ES-I3 (cell line): Measurements from ENCODE around the gene PRKCG.
"Not testable (repeated sequence)": the region's sequence is repeated elsewhere in the genome, so short reads cannot be mapped to it uniquely, and the experiment has no call there.

Experiments
- H3K36me3 ChIP-seq: 2 replicates; pipeline ENCODE4 v1.6.1; 2013; ENCODE audit warnings: mild to moderate bottlenecking, low read length, control low read depth, moderate library complexity; ENCODE audit not compliant: insufficient read depth
- H3K4me1 ChIP-seq: 2 replicates; pipeline ENCODE4 v1.6.1; 2013; ENCODE audit warnings: mild to moderate bottlenecking, control low read depth, low read length; ENCODE audit not compliant: insufficient read depth
- H3K9ac ChIP-seq: 2 replicates; pipeline ENCODE4 v1.6.1; 2013; ENCODE audit warnings: low read depth, mild to moderate bottlenecking, low read length, moderate library complexity
- H3K9me3 ChIP-seq: 2 replicates; pipeline ENCODE4 v1.6.1; 2013; ENCODE audit warnings: mild to moderate bottlenecking, low read length, moderate library complexity; ENCODE audit not compliant: control insufficient read depth, insufficient read depth

PRKCG gene

GRCh38 chr19:53910170-53910518, 28.1 kb downstream of the PRKCG start:
- Histone ChIP-seq H3K36me3 (no peaks in the 10 kb centered on the region), H3K4me1 (no peaks in the 10 kb centered on the region; the same call in none of the 2 replicates), H3K9ac (peak overlapping the region; percentile 56; the same call in 1 of the 2 replicates)

GRCh38 chr19:53912653-53913052, 30.7 kb downstream of the PRKCG start:
- Histone ChIP-seq H3K9me3 (no peaks in the 10 kb centered on the region), H3K36me3 (no peaks in the 10 kb centered on the region; the same call in 1 of the 2 replicates), H3K9ac (no peak overlapping the region), H3K4me1 (no peaks in the 10 kb centered on the region; the same call in none of the 2 replicates)

More at GRCh38 chr19:53910170-53910518, 28.1 kb downstream of the PRKCG start:
- H3K9me3 ChIP-seq: no peaks in the 10 kb centered on the region

GRCh38 chr19:53915000-53915399, 33.0 kb downstream of the PRKCG start:
- Histone ChIP-seq H3K4me1 (no peaks in the 10 kb centered on the region; the same call in none of the 2 replicates), H3K9ac (no peak overlapping the region), H3K9me3 (no peaks in the 10 kb centered on the region), H3K36me3 (no peaks in the 10 kb centered on the region; the same call in 1 of the 2 replicates)

GRCh38 chr19:53916004-53916403, 34.0 kb downstream of the PRKCG start:
- no peaks in the 10 kb centered on the region for H3K9me3 ChIP-seq
- no peaks in the 10 kb centered on the region; the same call in 1 of the 2 replicates for H3K36me3 ChIP-seq
- no peaks in the 10 kb centered on the region; the same call in 1 of the 2 replicates for H3K4me1 ChIP-seq
- no peak overlapping the region for H3K9ac ChIP-seq

- Histone ChIP-seq H3K36me3 (no peaks in the 10 kb centered on the region; the same call in 1 of the 2 replicates), H3K4me1 (no peaks in the 10 kb centered on the region; the same call in 1 of the 2 replicates), H3K9ac (no peak overlapping the region), H3K9me3 (no peaks in the 10 kb centered on the region)
Observed at GRCh38 chr19:53917356-53917755, 35.4 kb downstream of the PRKCG start.

- H3K9ac ChIP-seq: no peak overlapping the region
- H3K9me3 ChIP-seq: no peaks in the 10 kb centered on the region
- H3K36me3 ChIP-seq: no peaks in the 10 kb centered on the region
- H3K4me1 ChIP-seq: no peaks in the 10 kb centered on the region
Observed at GRCh38 chr19:53927739-53928138, 45.7 kb downstream of the PRKCG start.

GRCh38 chr19:53936029-53936428, 54.0 kb downstream of the PRKCG start:
- H3K9me3 ChIP-seq: no peaks in the 10 kb centered on the region
- no peaks in the 10 kb centered on the region for H3K4me1 ChIP-seq
- no peaks in the 10 kb centered on the region; the same call in 1 of the 2 replicates for H3K36me3 ChIP-seq

GRCh38 chr19:53942001-53942786, 60.2 kb downstream of the PRKCG start:
- Histone ChIP-seq H3K4me1 (no peaks in the 10 kb centered on the region), H3K9ac (peak overlapping the region; percentile 84), H3K36me3 (no peaks in the 10 kb centered on the region), H3K9me3 (no peaks in the 10 kb centered on the region)

More at GRCh38 chr19:53936029-53936428, 54.0 kb downstream of the PRKCG start:
- no peak overlapping the region for H3K9ac ChIP-seq

GRCh38 chr19:53944416-53944815, 62.4 kb downstream of the PRKCG start:
- Histone ChIP-seq H3K9ac (no peak overlapping the region), H3K9me3 (no peaks in the 10 kb centered on the region), H3K4me1 (no peaks in the 10 kb centered on the region), H3K36me3 (no peaks in the 10 kb centered on the region)

- no peaks in the 10 kb centered on the region for H3K36me3 ChIP-seq
- H3K9me3 ChIP-seq: no peaks in the 10 kb centered on the region
- no peaks in the 10 kb centered on the region for H3K4me1 ChIP-seq
- peak overlapping the region; percentile 58; the same call in 1 of the 2 replicates for H3K9ac ChIP-seq
Observed at GRCh38 chr19:53944933-53945332, 62.9 kb downstream of the PRKCG start.

GRCh38 chr19:53945441-53945840, 63.4 kb downstream of the PRKCG start:
- Histone ChIP-seq H3K9me3 (no peaks in the 10 kb centered on the region), H3K36me3 (no peaks in the 10 kb centered on the region), H3K9ac (peak overlapping the region; percentile 58), H3K4me1 (no peaks in the 10 kb centered on the region)

- Histone ChIP-seq H3K36me3 (no peaks in the 10 kb centered on the region), H3K9me3 (no peaks in the 10 kb centered on the region), H3K9ac (peak overlapping the region; percentile 58), H3K4me1 (no peaks in the 10 kb centered on the region)
Observed at GRCh38 chr19:53945998-53946397, 64.0 kb downstream of the PRKCG start.

GRCh38 chr19:53947624-53948023, 65.6 kb downstream of the PRKCG start:
- Histone ChIP-seq H3K9ac (no peak overlapping the region), H3K4me1 (no peaks in the 10 kb centered on the region), H3K9me3 (no peaks in the 10 kb centered on the region), H3K36me3 (no peaks in the 10 kb centered on the region)

GRCh38 chr19:53948611-53949010, 66.6 kb downstream of the PRKCG start:
- not testable (repeated sequence) for H3K4me1 ChIP-seq, H3K36me3 ChIP-seq, H3K9me3 ChIP-seq, H3K9ac ChIP-seq

- H3K9me3 ChIP-seq: no peaks in the 10 kb centered on the region
- no peak overlapping the region for H3K9ac ChIP-seq
- H3K36me3 ChIP-seq: no peaks in the 10 kb centered on the region; the same call in 1 of the 2 replicates
- no peaks in the 10 kb centered on the region for H3K4me1 ChIP-seq
Observed at GRCh38 chr19:53951436-53951835, 69.4 kb downstream of the PRKCG start.
